Muscle of back (tissue), 11 donors: ENCODE results near the gene RBMS1. TPM values are rescaled to one million over a fixed set of nuclear protein-coding genes. Genes with fewer than 3 reads are reported as not detected.
A peak's percentile ranks its signal among the peaks of the same experiment; 100 is the strongest.
"Not testable (repeated sequence)": the region's sequence is repeated elsewhere in the genome, so short reads cannot be mapped to it uniquely, and the experiment has no call there.

Experiments used
- DNase-seq, 3 donors: peaks; one replicate each; pipeline versions ENCODE4 v3.0.0 to v3.0.0-alpha.2; 2013
- polyA plus RNA-seq, 10 donors: library from polyadenylated mRNA; unstranded; fragments of 120-200 nt; gene quantifications; one replicate each; pipeline ENCODE4 v1.2.1, GENCODE V29; 2013; ENCODE audit not compliant: insufficient read length in 10 of 10

RBMS1 gene
- polyA plus RNA-seq, 10 donors, result 51.2 to 87.9 (median 69.7) TPM

GRCh38 chr2:160505256-160505655 is 11.6 kb upstream of the RBMS1 start:
- DNase-seq, result no peak

DNA sequence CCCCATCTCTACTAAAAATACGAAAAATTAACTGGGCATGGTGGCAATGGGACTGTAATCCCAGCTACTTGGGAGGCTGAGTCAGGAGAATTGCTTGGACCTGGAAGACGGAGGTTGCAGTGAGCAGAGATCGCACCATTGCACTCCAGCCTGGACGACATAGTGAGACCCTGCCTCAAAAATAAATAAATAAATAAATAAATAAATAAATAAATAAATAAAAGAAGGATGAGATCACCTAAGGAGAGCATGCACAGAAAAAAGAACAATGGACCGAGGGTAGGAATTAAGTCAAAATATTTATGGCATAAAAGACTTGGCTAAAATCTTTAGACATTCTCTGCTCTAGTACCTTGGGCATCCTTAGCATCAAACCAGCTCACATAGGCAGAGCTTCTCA is 8.9 kb upstream of the RBMS1 start:
- no peak for DNase-seq

- DNase-seq, result no peak
Observed at GRCh38 chr2:160501370-160501769, 7.8 kb upstream of the RBMS1 start.

DNA sequence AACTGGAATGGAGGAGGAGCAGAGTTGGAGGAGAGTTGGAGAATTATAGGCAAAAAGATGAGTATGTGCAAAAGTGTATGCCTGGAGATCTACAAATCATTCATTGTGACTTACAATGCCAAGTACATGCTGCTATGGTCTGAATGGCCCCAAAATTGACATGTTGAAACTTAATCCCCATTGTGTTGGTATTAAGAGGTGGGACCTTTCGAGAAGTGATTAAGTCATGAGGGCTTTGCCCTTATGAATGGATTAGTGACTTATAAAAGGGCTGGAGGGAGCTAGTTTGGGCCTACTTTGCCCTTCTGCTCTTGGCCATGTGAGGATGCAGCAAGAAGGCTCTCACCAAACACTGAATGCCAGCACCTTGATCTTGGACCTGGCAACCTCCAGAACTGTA is 6.3 kb upstream of the RBMS1 start:
- DNase-seq, result no peak

GRCh38 chr2:160498137-160498536 is 4.5 kb upstream of the RBMS1 start:
- DNase-seq, result no peak

DNA sequence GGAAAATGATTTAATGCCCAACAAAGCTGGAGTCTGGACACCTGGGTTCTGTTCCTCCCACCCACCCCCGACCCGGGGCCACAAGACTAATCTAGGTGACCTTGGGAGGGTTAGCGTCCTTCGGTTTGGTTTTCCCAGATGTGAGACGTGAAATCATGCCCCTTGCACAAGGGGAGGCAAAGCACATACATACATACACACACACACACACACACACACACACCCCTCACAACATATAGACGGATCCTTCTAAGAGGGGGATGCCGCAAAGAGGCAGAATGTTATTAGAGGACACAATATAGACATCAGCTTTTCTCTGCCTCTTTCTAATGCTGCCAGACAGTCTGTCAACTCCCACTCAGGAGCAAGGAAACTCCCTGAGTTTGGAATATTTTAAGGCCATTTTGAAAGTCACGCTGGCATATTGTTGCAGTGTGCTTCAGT is 616 bp upstream of the RBMS1 start:
- peak; percentile 21 to 73 (median 39) for DNase-seq

- DNase-seq, result peak; percentile 81 to 94 (median 84)
Observed at GRCh38 chr2:160492401-160493226, 993 bp downstream of the RBMS1 start.

DNA sequence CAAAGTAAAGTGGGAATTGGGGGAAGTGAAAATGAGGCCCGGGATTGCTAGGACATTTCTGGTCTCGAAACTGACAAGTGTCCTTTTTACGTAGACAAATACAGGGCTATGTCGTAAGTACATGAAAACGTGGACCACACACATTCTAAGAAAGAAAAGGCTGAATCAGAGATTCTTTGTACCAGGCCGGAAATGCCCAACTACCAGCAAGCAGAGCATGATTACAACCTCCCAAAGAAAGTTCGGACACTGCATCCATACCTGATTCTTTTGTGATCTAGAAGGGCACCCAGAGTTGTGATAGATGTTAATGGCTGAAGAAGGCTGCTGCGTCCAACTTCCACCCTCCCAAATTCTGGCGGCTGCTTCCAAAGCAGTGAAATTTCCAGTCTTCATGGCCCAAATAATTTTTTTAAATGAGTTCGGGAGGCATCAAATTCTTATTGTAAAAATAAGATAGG is 1.7 kb downstream of the RBMS1 start:
- peak; percentile 48 to 78 (median 58) for DNase-seq

- peak in 1 of 3 donors; percentile 36 for DNase-seq
Observed at GRCh38 chr2:160490733-160491685, 2.6 kb downstream of the RBMS1 start.

DNA sequence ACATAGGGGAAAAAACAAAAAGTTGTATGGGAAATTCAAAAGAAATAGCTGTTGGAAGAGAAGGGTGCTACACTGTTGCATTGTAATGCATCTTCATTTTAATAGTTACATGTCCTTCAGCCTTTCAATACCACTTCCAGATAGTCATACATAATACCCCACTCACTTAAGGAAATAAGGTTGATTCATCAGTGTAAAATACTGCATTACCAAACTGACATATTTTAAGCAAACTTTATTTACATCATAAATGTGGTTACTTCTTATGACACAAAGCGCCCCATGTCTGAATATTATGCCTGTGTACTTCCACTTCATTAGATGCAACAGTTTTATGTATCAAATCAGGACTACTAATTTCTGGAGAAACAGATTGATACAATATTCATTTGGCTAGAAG is 4.5 kb downstream of the RBMS1 start:
- no peak for DNase-seq

DNA sequence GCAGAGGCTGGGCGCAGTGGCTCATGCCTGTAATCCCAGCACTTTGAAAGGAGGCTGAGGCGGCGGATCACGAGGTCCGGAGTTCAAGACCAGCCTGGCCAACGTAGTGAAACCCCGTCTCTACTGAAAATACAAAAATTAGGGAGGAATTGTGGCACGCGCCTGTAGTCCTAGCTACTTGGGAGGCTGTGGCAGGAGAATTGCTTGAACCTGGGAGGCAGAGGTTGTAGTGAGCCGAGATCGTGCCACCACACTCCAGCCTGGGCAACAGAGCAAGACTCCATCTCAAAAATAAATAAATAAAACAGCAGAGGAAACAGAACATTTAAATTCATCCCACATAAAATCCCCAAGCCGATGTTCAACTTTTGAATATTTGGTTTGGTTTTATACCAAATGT is 5.3 kb downstream of the RBMS1 start:
- not testable (repeated sequence) for DNase-seq

DNA sequence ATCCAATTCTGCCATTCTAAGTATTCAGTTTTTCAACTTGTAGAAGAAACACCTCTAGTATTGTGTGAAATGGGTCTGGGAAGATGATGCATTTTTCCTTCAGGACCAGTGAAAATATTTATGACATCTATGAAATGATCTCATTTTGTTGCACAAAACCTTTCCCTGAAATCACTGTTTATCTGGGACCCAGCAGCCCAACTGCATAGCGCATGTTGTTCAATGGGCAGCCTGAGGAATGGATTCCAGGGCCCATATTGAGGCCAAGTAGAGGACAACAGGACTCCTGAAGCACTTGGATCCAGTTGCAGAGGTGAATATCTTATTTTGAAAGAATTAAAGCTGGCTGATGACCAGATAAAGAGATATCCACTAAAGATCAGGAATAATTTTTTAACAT is 7.3 kb downstream of the RBMS1 start:
- no peak for DNase-seq

- DNase-seq, result no peak
Observed at GRCh38 chr2:160484859-160485520, 8.6 kb downstream of the RBMS1 start.

GRCh38 chr2:160482673-160483072 is 10.9 kb downstream of the RBMS1 start:
- DNase-seq, result no peak

- no peak for DNase-seq
Observed at GRCh38 chr2:160479269-160479668, 14.3 kb downstream of the RBMS1 start.

- no peak for DNase-seq
Observed at GRCh38 chr2:160478660-160479059, 14.9 kb downstream of the RBMS1 start.

DNA sequence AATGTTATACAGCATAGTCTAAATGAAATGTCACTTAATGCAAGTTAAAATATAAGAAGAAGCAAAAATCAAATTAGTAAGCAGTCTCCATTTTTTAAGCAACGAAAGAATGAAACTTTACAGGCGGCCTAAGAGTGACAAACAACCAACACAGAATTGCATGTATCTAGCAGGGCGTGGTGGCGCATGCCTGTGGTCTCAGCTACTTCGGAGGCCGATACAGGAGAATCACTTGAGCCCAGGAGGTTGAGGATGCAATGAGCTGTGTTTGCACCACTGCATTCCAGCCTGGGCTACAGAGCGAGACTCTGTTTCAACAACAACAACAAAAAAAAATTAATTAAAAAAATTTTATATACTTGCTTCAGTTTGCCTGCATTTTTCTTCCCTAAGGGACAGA is 16.6 kb downstream of the RBMS1 start:
- no peak for DNase-seq

DNA sequence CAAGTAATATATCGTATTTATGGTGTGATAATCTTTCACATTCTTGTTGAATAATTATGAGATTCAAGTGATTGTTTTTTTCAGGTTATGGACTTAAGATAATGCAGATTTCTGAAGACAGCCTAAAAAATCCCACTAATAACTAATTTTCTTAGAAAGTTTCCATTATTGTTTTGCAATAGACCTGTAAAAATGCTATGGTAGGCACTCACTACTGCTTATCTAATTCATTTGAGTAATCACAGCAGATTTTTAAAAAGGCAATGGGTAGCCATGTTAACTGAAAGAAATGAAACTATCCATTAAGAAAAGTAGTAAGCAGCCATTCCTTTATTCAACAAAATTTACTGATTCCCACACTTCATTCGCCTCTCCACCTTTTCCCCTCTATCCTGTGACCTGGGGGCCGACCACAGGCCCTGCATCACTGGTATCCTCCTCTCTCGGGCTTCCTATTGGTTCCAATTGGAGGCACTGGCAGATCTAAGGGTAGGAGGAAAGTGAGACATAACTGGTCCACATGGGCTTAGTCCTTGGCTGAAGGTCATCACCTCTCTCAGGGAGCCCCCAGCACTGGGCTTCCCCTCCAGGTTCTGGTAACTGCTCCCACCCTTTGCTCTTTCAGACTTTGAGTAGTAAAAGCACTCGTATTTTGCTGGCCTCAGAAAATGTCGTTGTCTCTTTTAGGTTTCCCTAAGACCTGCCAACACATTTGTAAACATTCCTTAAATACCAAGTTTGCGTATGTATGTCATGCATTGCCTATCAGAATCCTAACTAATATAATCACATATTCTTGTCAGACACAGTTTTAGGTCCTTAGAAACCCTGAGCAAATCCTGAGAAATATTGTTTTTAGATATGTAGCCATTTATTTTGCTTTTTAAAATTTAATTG is 18.5 kb downstream of the RBMS1 start:
- DNase-seq, result no peak

- DNase-seq, result no peak
Observed at GRCh38 chr2:160474319-160474645, 19.3 kb downstream of the RBMS1 start.

DNA sequence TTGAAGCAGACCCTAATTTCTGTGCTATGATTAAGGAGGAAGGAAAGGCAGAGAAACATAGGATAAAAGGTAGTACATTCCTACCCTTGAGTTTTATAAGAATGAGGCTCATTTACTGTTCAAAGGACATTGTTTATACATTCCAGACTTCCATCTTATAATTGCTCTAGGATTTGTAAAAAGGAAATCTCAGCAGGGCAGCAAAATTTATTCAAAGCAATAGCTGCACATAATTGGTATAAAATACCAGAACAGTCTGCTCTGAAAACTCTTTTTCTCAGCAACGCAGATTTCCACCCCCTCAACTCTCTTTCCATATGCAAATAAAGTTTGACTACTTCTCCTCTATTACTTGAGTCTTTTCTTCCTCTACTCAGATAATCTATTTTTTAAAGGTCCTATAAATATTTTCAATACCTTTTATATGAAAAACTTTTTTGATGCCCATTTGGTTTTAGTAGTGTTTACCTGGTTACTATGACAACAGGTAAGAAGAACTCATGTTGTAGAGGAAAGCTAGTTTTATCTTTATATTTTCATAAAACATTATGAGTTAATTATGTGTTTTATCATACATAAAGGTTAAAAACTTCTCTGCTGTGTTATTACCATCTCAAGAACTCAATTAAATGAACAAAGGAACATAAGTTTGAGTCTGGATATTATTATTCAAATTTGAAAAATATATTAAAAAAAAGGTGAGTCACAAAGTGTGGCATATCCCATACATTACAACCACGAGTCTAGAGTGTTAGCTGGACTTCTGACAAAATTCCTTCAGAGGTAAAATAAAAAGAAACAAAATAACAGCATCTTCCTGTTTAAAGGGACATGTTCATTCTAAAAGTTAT is 19.9 kb downstream of the RBMS1 start:
- DNase-seq, result no peak
